NCI-H1105 (cell line): Measurements from ENCODE around the gene SERPINA1.
A peak's percentile ranks its signal among the peaks of the same experiment; 100 is the strongest.

Experiments used
- DNase-seq: peaks from one replicate; lab custom pipeline; 2025; lab: John Stamatoyannopoulos, UW

The SERPINA1 gene

DNA sequence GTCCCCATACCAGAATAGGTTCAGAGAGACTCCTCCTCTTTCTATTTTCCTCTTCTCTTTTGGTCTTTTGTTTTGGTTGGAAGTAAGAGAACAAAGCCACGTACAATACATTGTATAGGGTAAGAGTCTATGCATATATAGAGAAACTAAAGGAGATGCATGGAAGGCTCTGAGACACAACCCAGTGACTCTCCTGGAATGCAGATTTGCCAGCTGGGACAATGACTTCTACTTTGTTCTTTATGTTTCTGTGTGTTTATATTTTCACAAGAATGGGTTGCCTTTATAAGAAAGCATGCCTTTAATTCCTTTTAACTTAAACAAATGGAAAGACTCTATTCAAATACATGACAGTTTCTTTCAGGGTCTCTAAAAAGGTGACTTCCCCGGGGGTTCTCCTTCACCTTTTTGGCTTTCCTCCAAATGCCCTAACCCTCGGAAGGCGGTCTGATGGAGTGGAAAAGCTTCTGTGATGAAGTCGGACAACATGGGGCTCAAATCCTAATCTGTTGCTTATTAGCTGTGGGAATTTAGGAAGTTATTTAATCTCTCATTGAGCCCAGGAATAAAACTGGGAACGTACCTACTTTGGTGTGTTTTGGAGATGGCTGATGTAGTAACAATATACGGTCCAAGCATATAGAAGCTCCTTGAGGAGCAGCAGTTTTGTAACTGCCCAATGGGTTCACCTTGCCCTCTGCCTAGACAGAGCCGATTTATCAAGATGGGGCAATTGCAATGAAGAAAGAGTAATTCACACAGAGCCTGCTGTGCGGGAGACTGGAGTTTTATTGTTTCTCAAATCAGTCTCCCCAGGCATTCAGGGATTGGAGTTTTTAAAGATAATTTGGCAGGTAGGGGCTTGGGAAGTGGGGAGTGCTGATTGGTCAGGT is 9.1 kb upstream of the SERPINA1 start:
- no peak for DNase-seq

- DNase-seq: no peak
Measured at GRCh38 chr14:94396628-94397225, 8.3 kb upstream of the SERPINA1 start.

DNA sequence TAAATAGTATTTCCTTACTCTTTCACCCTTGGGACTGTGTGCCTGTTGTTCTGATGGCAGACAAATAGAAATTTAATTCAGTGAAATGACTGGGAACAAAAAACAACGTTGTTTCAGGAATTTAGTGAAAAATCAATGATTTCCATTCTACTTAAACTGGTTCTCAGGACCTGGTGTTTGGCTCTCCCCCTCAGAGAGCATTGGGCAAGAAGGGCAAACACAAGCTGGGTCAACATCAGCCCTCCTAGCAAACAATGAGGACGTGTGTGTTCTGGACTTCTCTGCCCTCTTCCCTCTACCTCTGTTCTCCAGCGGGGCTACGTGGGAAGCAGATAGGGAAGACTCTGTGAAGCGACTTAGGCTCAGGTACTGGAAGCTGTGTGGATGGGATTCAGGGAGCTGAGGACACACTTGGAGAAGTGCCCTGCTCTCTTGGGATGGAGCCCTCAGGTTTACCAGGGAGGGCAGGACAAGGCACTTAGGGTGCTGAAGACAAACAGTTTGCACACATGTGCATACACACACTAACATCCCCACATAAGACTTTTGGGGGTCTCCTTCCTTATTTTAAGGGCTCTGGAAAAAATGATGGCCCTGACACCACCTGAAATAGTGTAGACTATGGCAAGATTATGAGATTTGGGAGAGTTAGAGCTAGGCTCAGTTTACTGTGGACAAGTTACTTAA is 7.6 kb upstream of the SERPINA1 start:
- DNase-seq: no peak

DNA sequence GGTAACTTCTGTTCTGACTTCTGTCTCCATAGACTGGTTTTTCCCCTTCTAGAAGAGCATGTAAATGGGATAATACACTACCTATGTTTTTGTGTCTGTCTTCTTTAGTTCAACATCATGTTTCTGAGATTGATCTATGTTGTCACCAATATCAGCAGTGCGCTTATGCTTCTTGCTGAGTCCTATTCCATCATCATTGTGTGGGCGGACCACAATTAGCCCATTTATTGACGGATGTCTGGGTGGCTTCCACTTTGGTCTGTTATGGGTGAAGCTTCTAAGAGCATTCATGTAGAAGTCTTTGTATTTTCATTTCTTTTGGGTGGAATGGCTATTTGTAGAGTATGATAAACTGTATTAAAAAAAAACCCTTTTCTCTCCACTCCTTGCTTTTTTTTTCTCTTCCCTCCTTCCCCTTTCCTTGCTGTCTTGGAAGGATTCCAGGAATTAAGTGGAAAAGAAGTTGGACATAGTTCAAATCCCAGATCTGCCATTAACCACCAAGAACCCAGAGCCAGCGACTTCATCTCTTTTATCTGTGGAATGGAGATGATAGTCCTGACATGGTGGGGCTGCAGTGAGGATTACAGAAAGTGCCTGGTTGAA is 7.0 kb upstream of the SERPINA1 start:
- DNase-seq: no peak

- DNase-seq: no peak
Measured at GRCh38 chr14:94394581-94395207, 6.3 kb upstream of the SERPINA1 start.

GRCh38 chr14:94394025-94394493 is 5.7 kb upstream of the SERPINA1 start:
- no peak for DNase-seq

- DNase-seq: no peak
Measured at GRCh38 chr14:94393474-94393873, 5.1 kb upstream of the SERPINA1 start.

- no peak for DNase-seq
Measured at GRCh38 chr14:94392510-94392935, 4.1 kb upstream of the SERPINA1 start.

DNA sequence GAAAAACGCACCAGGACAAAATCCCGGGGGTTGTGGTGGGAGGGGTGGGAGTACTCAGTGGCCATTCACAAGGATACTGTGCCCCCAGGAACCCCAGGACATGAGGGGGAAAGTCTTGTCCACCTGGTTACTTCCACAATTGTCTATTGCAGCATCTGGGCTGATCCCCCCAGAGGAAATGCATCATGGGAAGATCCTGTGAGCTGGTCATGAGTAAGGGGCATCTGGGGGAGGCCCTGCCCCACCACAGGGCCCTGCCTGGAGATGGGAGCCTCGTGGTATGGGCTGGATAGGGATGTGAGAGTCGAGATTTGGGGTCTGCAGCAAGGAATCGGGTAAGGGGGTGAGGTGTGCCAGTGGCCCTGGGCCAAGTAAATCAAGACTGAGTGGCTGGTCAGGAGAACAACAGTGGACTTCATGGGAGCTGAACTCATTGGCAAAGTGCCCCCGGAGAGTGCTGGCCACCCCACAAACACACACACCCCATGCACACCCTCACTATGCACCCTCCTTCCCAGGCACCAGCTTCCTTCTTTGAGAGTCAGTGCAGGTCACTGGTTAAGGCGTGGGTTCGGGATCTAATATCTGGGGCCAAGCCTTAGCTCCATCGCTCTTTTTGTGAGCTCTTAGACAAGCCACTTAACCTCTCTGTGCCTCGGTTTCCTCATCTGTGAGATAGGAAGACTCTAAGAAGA is 3.0 kb upstream of the SERPINA1 start:
- no peak for DNase-seq

- DNase-seq: no peak
Measured at GRCh38 chr14:94390372-94391086, 2.1 kb upstream of the SERPINA1 start.

DNA sequence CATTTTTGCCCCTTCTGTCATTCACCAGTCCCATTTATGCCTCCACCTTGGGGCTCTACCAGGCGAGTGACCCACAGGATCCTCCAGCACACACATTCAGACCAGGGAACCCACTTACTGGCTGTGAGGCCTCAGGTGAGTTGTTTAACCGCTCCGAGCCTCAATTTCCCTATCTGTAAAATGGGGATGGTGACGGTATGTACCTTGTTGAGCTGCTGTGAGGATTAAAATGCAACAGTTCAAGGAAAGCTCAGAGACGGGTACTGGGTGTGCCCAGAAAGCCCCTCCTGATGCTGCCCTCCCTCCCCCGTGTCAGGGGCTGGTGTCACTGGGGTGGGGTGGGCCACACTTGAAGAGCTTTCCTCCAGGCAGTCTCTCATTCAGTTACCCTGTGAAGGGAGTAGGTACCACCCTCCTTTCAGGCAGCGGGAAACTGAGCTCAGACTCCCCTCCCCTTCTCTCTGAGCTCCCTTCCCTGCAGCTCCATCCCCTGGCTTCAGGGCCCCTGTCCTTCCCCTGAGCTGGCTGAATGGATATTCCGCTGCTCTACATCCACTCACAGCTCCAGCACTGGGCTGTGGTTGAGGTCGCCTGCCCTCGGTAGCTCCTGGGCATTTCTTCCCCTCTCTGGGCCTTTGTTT is 1.4 kb upstream of the SERPINA1 start:
- no peak for DNase-seq

DNA sequence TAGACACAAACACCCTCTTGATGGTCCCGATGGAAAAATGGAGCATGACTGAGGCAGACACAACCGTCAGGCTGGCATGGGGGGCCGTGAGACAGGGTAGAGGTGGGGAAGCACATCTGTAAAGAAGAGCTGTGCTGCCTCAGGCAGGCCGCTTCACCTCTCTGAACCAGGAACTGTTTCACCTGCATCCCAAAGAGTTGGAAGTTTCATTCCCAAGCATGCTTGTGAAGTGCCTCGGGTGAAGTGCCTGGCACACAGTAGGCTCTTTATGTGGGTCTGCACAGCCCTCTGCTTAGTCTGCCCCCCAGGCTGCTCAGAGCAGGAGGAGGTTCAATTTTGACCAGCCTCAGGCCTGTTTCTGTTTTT is 685 bp upstream of the SERPINA1 start:
- no peak for DNase-seq

- DNase-seq: no peak
Measured at GRCh38 chr14:94388027-94388383, 397 bp downstream of the SERPINA1 start.

DNA sequence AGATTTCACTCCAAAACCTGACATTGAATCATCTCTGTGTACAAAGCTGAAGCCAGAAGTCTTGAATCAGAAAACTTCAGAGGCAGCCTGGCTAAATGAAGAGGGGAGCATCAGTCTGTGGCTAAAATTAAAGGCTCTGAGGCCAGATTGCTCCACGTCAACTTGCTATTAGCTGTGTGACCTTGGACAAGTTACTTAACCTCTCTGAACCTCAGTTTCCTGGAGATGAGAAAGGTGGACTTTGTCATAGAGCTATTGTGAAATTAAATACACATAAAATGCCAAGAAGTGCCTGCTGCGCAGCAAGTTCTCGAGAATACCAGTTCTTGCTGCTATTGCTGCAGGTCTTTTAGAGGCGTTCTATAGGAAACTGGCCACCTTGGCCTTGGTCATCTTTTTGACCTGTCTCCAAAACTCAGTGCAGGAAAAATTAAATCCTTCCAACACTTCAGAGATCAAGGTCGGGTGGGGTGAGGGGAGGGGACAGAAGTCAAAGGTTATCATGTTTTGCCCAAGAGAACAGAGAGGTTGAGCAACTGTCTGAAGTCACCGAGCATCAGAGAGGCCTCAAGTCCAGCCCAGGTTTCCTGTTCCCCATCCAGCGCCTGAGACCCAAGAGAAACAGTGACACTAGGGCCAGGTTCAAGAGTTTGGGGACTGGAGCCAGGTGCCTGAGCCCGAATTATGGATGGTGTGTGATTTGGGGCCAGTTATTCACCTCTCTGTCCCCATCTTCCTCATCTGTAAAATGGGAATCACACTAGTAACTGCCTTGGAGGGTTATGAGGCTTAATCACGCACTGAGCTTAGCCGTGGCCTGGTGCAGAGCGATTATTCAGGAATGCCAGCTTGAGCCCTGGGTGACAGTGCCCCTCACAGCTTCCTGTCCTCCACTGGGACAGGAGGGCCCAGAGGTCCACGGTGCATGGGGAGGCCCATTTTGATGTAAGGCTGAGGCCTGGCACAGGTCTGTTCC is 1.1 kb downstream of the SERPINA1 start:
- no peak for DNase-seq

DNA sequence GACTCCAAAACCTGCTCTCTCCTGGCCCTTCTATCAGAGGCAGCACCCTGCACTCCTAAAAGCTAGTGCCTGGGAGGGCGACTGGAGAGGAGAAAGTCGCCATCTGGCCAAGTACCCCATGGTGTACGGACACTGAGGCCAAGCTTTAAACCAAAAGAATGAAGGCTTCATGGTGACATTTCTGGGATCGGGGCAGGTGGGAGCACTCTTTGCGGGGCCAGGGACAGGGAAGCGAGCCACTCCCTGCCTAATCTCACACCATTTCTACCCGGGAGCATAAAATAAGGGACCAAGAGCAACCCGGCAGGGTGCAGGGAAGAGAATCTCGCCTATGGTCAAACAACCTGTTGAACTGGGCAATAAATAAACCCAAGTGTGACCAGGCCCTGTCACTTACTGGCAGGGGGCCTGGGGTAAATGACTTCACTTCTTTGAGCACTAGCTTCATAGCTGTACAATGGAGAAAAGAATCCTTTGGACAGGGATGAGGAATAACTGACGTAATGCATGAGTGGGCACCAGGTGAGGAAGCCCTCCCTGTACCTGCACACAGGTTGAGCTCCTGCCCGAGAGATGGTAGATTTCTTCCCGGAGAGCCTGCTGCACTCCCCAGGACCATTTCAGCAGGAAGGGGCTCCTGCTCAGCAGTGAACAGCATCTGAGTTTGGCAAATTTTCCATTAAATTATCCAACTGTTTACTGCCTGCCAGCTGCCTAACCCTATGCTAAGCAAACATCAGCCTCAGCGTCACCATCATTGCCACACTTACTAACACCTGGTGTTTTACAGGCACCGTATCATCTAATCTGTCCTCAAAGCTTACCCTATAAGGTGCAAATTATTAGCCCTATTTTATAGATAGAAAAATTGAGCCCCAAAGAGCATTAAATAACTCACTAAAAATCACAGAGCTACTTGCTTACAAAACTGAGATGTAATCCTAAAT is 2.0 kb downstream of the SERPINA1 start:
- peak; percentile 22 for DNase-seq

DNA sequence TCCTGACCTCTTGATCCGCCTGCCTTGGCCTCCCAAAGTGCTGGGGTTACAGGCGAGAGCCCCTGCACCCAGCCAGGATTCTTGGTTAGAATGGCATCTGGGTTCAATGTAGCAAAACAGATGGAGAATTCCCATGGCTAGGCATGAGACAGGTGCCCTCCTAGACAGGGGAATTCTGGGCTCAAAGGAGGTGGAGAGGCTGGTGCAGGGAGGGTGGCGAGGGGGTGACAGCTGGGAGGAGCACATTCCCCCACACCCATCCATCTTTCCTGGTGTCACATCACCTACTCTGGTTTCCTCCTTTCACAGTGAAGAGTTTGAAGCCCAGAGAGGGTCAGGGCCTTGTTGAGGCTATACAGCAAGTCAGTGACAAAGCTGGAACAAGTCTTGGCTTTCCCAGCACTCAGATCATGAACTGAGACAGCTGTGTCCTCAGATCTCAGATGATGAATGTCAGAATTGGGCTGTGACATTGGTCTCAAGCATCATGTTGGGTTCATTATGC is 2.8 kb downstream of the SERPINA1 start:
- DNase-seq: no peak

DNA sequence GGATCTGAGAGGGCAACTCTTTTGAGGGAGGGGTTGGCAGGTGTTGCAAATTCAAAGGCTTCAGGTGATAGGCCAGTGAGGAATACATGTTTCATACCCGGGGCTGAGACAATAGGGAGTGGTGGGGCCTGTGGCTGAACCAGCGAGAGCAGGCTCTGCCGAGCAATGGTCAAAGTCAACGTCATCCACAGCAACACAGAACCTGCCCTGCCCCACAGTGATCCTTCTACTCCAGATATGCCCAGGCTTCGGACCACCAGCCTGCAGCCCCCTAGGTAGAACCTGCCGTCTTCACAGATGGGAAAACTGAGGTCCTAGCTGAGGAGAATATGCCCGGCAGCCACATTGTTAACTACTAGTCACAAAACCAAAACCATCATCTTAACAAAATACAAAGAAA is 4.1 kb downstream of the SERPINA1 start:
- DNase-seq: no peak

GRCh38 chr14:94383777-94384176 is 4.6 kb downstream of the SERPINA1 start:
- no peak for DNase-seq
